NCI-H526 treated with DMSO at 0.1 percent for 48 hours (cell line): ENCODE data around the gene HOXD4.

Source experiments
- DNase-seq: peaks from one replicate; lab custom pipeline; 2025; lab: John Stamatoyannopoulos, UW

The HOXD4 gene

GRCh38 chr2:176151442-176152287 lies at the start of gene HOXD4:
Gene HOXD4 (plus strand): TSS chr2:176151550. CDS start chr2:176151634, 84 bp downstream.
- no peak for DNase-seq

GRCh38 chr2:176101842-176102241 lies 49.5 kb upstream of the HOXD4 start:
- DNase-seq, result no peak

GRCh38 chr2:176102309-176102866 lies 49.0 kb upstream of the HOXD4 start:
- DNase-seq, result no peak

GRCh38 chr2:176103194-176103593 lies 48.2 kb upstream of the HOXD4 start:
- DNase-seq, result no peak

- no peak for DNase-seq
Measured at GRCh38 chr2:176103742-176104315, 47.5 kb upstream of the HOXD4 start.

- no peak for DNase-seq
Measured at GRCh38 chr2:176104316-176105077, 46.9 kb upstream of the HOXD4 start.

GRCh38 chr2:176105078-176105729 lies 46.1 kb upstream of the HOXD4 start:
- no peak for DNase-seq

GRCh38 chr2:176105730-176106580 lies 45.4 kb upstream of the HOXD4 start:
- no peak for DNase-seq

- peak; percentile 73 for DNase-seq
Measured at GRCh38 chr2:176106581-176107539, 44.5 kb upstream of the HOXD4 start, which contains the start of gene HOXD11. Gene HOXD11 (plus strand): TSS chr2:176107280. CDS start chr2:176107356, 76 bp downstream.

GRCh38 chr2:176107731-176108181 lies 43.6 kb upstream of the HOXD4 start:
- DNase-seq, result no peak

- peak; percentile 49 for DNase-seq
Measured at GRCh38 chr2:176109192-176109901, 42.0 kb upstream of the HOXD4 start.

- peak; percentile 59 for DNase-seq
Measured at GRCh38 chr2:176109946-176110345, 41.4 kb upstream of the HOXD4 start.

GRCh38 chr2:176110415-176111308 lies 40.7 kb upstream of the HOXD4 start:
- peak; percentile 65 for DNase-seq

GRCh38 chr2:176111309-176111663 lies 40.1 kb upstream of the HOXD4 start:
- DNase-seq, result peak; percentile 95

- DNase-seq, result peak; percentile 54
Measured at GRCh38 chr2:176111846-176112374, 39.4 kb upstream of the HOXD4 start.

- no peak for DNase-seq
Measured at GRCh38 chr2:176112375-176113302, 38.7 kb upstream of the HOXD4 start.
